GM12878 (cell line): Measurements from ENCODE around the gene DDX20. TPM values are rescaled to one million over a fixed set of nuclear protein-coding genes. Genes with fewer than 3 reads are reported as not detected.

Experiments used
- ATAC-seq: fragments of 200-7000 bp; cut with Tn5 transposase; 3 replicates; pipeline ENCODE4 v1.9.1; 2020; ENCODE audit warnings: mild to moderate bottlenecking, moderate library complexity
- BruUV-seq: library from RNA; stranded (reverse); fragments of 400-500 nt; replicated peaks from 2 replicates; lab custom pipeline; 2021; lab: Mats Ljungman, UMichigan
- CTCF ChIA-PET: fragments of 300-600 bp; sonication (Branson Sonifier 250); formaldehyde crosslinking; extraction: SDS; loops from one replicate; lab custom pipeline; 2021; ENCODE audit warnings: inconsistent platforms; lab: Yijun Ruan, JAX
- POLR2A ChIA-PET: fragments of 350-600 bp; formaldehyde crosslinking; extraction: SDS; loops from one replicate; lab custom pipeline; 2021; ENCODE audit warnings: inconsistent platforms; lab: Charles Lee
- RAD21 ChIA-PET: fragments of 300-600 bp; sonication (Branson Sonifier 250); formaldehyde crosslinking; loops from one replicate; lab custom pipeline; 2023; ENCODE audit warnings: antibody characterized with exemption; ENCODE audit not compliant: unreplicated experiment; lab: Charles Lee
- SMC1A ChIA-PET: fragments of 300-600 bp; sonication (Branson Sonifier 250); formaldehyde crosslinking; loops from one replicate; lab custom pipeline; 2023; ENCODE audit not compliant: unreplicated experiment, uncharacterized antibody; lab: Charles Lee
- DNase-seq: peaks from one replicate; pipeline ENCODE4 v3.0.0-alpha.2; 2011; ENCODE audit warnings: low read depth, low spot score
- FAIRE-seq: peaks from 3 replicates; lab custom pipeline; 2011; peaks lifted over from hg19 to GRCh38; lab: Jason Lieb, UNC
- H2AFZ ChIP-seq: 2 replicates; pipeline ENCODE4 v1.6.0; 2011; ENCODE audit warnings: low read depth, low read length, control low read depth; ENCODE audit not compliant: control insufficient read depth
- H3K27ac ChIP-seq: 2 replicates; pipeline ENCODE4 v1.5.1; 2011; ENCODE audit warnings: control low read depth; ENCODE audit not compliant: control insufficient read depth, insufficient read depth
- H3K27me3 ChIP-seq, 2 experiments: replicated peaks in 1 of 2; 2 replicates each; pipeline versions ENCODE4 v1.6.0 to v1.6.1; 2011; ENCODE audit warnings: low read length in 1 of 2; ENCODE audit not compliant: control insufficient read depth in 2 of 2, insufficient read depth in 2 of 2
- H3K36me3 ChIP-seq, 2 experiments: 2 replicates each; pipeline ENCODE4 v1.5.1; 2011; ENCODE audit warnings: low read length in 1 of 2; ENCODE audit not compliant: control insufficient read depth in 2 of 2, insufficient read depth in 2 of 2
- H3K4me1 ChIP-seq: 2 replicates; pipeline ENCODE4 v1.6.1; 2011; ENCODE audit warnings: mild to moderate bottlenecking, low read length, moderate library complexity, mixed read lengths; ENCODE audit not compliant: control insufficient read depth, insufficient read depth
- H3K4me2 ChIP-seq: 2 replicates; pipeline ENCODE4 v1.6.0; 2011; ENCODE audit warnings: control low read depth; ENCODE audit not compliant: control insufficient read depth, insufficient read depth
- H3K4me3 ChIP-seq: fragments of 200-600 bp; sonication (generic); 2 replicates; pipeline ENCODE4 v1.5.1; 2016
- H3K79me2 ChIP-seq: 2 replicates; pipeline ENCODE4 v1.6.0; 2011; ENCODE audit warnings: low read length; ENCODE audit not compliant: control insufficient read depth, insufficient read depth
- H3K9ac ChIP-seq: 2 replicates; pipeline ENCODE4 v1.8.0; 2011; ENCODE audit warnings: low read length, control low read depth, mixed read lengths; ENCODE audit not compliant: control insufficient read depth, insufficient read depth
- H3K9me3 ChIP-seq: replicated peaks from 3 replicates; pipeline ENCODE4 v1.5.1; 2011; ENCODE audit warnings: mild to moderate bottlenecking, low read length; ENCODE audit not compliant: control insufficient read depth, insufficient read depth
- H4K20me1 ChIP-seq: 2 replicates; pipeline ENCODE4 v1.6.0; 2011; ENCODE audit not compliant: control insufficient read depth, insufficient read depth
- ASH2L ChIP-seq: fragments of 300-600, 200-600 bp; sonication (generic); IDR thresholded peaks from 2 replicates; pipeline ENCODE4 v1.6.1; 2017; ENCODE audit warnings: low read depth, mild to moderate bottlenecking, borderline replicate concordance
- BCL11A ChIP-seq: IDR thresholded peaks from 2 replicates; pipeline ENCODE4 v1.6.1; 2011; ENCODE audit warnings: low read depth, low read length
- DPF2 ChIP-seq: fragments of 450-650 bp; IDR thresholded peaks from 2 replicates; pipeline ENCODE4 v1.6.1; 2017; ENCODE audit warnings: mild to moderate bottlenecking
- KLF5 ChIP-seq: fragments of 450-650 bp; IDR thresholded peaks from 2 replicates; pipeline ENCODE4 v1.6.1; 2014; ENCODE audit warnings: mild to moderate bottlenecking; ENCODE audit not compliant: partially characterized antibody
- SMC3 ChIP-seq: IDR thresholded peaks from 2 replicates; pipeline ENCODE4 v1.6.1; 2011; ENCODE audit warnings: low read length, improper control_type of control experiment, borderline replicate concordance
- TCF12 ChIP-seq: IDR thresholded peaks from 2 replicates; pipeline ENCODE4 v1.6.1; 2011; ENCODE audit warnings: low read depth, mild to moderate bottlenecking, low read length
- YBX1 ChIP-seq: fragments of 450-650 bp; IDR thresholded peaks from 2 replicates; pipeline ENCODE4 v1.6.1; 2016; ENCODE audit warnings: antibody characterized with exemption
- ZBTB33 ChIP-seq: fragments of 450-650 bp; IDR thresholded peaks from 2 replicates; pipeline ENCODE4 v1.6.1; 2017; ENCODE audit warnings: mild to moderate bottlenecking
- ZNF687 ChIP-seq: fragments of 450-650 bp; IDR thresholded peaks from 2 replicates; pipeline ENCODE4 v1.6.1; 2017; ENCODE audit warnings: mild to moderate bottlenecking, moderate library complexity
- WGBS: methylation state at CpG from one replicate; pipeline ENCODE4 v1.1.6; 2016; ENCODE audit warnings: low lambda C conversion rate; ENCODE audit not compliant: insufficient replicate concordance, insufficient coverage; ENCODE audit errors: missing lambda C conversion rate; 5-methylcytosine and 5-hydroxymethylcytosine counted together
- in situ Hi-C: fragments of 300-500 bp; cut with MboI; formaldehyde crosslinking; loops from 9 replicates; pipeline ENCODE4 v1.14.3; 2018; ENCODE audit warnings: mixed read lengths
- intact Hi-C: fragments of 100-400 bp; cut with micrococcal nuclease; formaldehyde crosslinking; loops from one replicate; pipeline ENCODE4 v1.14.2; 2022; ENCODE audit not compliant: unreplicated experiment
- polyA plus RNA-seq, 11 experiments: library from polyadenylated mRNA; depleted of rRNA in 4 of 11; unstranded in 6 of 11; stranded (reverse) in 5 of 11; fragments of >200 nt; fragmentation: Nextera tagmentation in 4 of 11; fragmentation: Illumina TruSeq in 1 of 11; extraction: Ambion mirVana in 4 of 11; extraction: Trizol in 1 of 11; gene quantifications; 1 replicate in 1 of 11; 2 replicates in 10 of 11; pipeline versions ENCODE4 v1.2.1 to v1.2.3, GENCODE V29; 2011 to 2016; ENCODE audit warnings: inconsistent platforms in 2 of 11, missing spikeins in 2 of 11, low read depth in 1 of 11
- total RNA-seq, 4 experiments: library from RNA; depleted of rRNA in 3 of 4; stranded (reverse); fragments of >200 nt in 3 of 4; fragmentation: Illumina TruSeq in 1 of 4; extraction: Trizol in 1 of 4; gene quantifications; 2 replicates each; pipeline versions ENCODE4 v1.2.1 to v1.2.3, GENCODE V29; 2013 to 2021

Gene DDX20
- total and polyA plus RNA-seq, 10 of the 15 experiments (the other 5 are each of a cell fraction or from before 2014, with no cell fraction given), result 7.2 to 30.6 (median 25.1) TPM

- no TSS peak for BruUV-seq
- no peak for DNase-seq
- ChIA-PET RAD21 (interaction anchor here (1.3 kb wide), 1 partner anchor 22 kb away, joined by 3 read pairs; no protein-coding TSS in a partner anchor), SMC1A (interaction anchor here (0.8 to 0.9 kb wide), 2 partner anchors 18 to 29 kb away, joined by 3 read pairs; no protein-coding TSS in a partner anchor), CTCF (interaction anchor here (0.7 to 1.8 kb wide), 3 partner anchors 10 to 18 kb away, joined by 3 to 5 read pairs (median 4); no protein-coding TSS in a partner anchor), POLR2A (interaction anchor here (0.7 kb wide), 1 partner anchor 19 kb away, joined by 3 read pairs; no protein-coding TSS in a partner anchor)
- no peak overlapping the region for H3K27ac ChIP-seq
- no peak for TF ChIP-seq ZBTB33
- no peak for TF ChIP-seq TCF12
- TF ChIP-seq YBX1, result no peak
- no peak for TF ChIP-seq BCL11A
- TF ChIP-seq ASH2L, result no peak
- no peak for TF ChIP-seq ZNF687
- no peak for TF ChIP-seq KLF5
- no peak for TF ChIP-seq SMC3
- no peak for TF ChIP-seq DPF2
- H3K4me1 ChIP-seq, result no peaks in the 10 kb centered on the region
- peaks cover 0 to 2% of the 10 kb centered on the region in 2 experiments; a peak in 2 of 4 replicates for H3K27me3 ChIP-seq
- in situ Hi-C loops (no loop called here), intact Hi-C loops (no loop called here)
- ATAC-seq, result no peak
- H3K4me2 ChIP-seq, result no peak overlapping the region
- H3K9ac ChIP-seq, result no peak overlapping the region
- H3K36me3 ChIP-seq, result no peaks in the 10 kb centered on the region
- no peak overlapping the region for H2AFZ ChIP-seq
- no peaks in the 10 kb centered on the region; the same call in 1 of the 2 replicates for H4K20me1 ChIP-seq
- H3K79me2 ChIP-seq, result no peaks in the 10 kb centered on the region
- H3K4me3 ChIP-seq, result no peak overlapping the region
- 65% methylated on average over 6 of the region's 6 CpGs for WGBS
- FAIRE-seq, result no peak
- no peaks in the 10 kb centered on the region for H3K9me3 ChIP-seq
Observed at GRCh38 chr1:111731956-111732355, 23.7 kb upstream of the DDX20 start.
